Erythroblast (primary cell): Measurements from ENCODE around the gene CLSTN3.

Source experiments
- GATA1 ChIP-seq: IDR thresholded peaks from 2 replicates; pipeline ENCODE4 v1.6.1; 2011; ENCODE audit warnings: low read depth, mild to moderate bottlenecking, control low read depth, low read length, moderate library complexity
- POLR2A ChIP-seq: IDR thresholded peaks from 2 replicates; pipeline ENCODE4 v1.6.1; 2011; ENCODE audit warnings: mild to moderate bottlenecking, low read length

GRCh38 chr12:7081037-7081436 is 49.1 kb upstream of the CLSTN3 start:
- no peak for TF ChIP-seq POLR2A
- no peak for TF ChIP-seq GATA1
